ENCODE results near the gene SEMA6A. TPM values are rescaled to one million over a fixed set of nuclear protein-coding genes. Genes with fewer than 3 reads are reported as not detected.

Gene SEMA6A
- total and polyA plus RNA-seq, 9 of the 15 experiments (the other 6 are each of a cell fraction or from before 2014, with no cell fraction given), result 0.04 to 0.42 (median 0.18) TPM; not detected in 5

DNA sequence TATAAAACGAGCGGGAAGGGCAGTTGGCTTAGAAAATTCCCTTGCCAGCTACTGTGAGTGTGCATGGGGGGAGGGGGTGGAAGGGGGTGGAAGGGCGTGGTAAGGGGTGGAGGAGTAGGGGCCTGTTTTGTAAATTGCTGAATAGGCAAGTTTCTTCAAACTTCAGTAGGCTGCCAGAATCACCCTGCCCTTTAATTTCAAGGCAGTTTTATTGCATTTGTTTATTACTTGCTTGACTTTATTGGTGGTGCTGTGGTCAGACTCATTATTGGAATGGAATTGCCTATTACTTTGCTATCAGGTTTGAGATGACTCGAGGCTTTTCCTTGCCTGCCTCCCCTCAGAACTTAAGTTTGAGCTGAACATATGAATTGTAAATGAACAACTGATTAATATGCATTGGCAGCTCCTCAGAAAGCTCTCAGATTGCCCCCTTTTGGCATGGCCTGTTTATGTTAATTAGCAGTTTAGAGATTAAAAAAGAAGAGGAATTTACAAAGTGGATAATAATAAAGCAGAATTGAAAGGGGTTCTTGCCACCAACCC lies 76.0 kb downstream of the SEMA6A start (continued):
- peak; percentile 78 for TF ChIP-seq ZNF316 (IDR thresholded peaks at IDR 0.05)
- TF ChIP-seq, protein P1, sequence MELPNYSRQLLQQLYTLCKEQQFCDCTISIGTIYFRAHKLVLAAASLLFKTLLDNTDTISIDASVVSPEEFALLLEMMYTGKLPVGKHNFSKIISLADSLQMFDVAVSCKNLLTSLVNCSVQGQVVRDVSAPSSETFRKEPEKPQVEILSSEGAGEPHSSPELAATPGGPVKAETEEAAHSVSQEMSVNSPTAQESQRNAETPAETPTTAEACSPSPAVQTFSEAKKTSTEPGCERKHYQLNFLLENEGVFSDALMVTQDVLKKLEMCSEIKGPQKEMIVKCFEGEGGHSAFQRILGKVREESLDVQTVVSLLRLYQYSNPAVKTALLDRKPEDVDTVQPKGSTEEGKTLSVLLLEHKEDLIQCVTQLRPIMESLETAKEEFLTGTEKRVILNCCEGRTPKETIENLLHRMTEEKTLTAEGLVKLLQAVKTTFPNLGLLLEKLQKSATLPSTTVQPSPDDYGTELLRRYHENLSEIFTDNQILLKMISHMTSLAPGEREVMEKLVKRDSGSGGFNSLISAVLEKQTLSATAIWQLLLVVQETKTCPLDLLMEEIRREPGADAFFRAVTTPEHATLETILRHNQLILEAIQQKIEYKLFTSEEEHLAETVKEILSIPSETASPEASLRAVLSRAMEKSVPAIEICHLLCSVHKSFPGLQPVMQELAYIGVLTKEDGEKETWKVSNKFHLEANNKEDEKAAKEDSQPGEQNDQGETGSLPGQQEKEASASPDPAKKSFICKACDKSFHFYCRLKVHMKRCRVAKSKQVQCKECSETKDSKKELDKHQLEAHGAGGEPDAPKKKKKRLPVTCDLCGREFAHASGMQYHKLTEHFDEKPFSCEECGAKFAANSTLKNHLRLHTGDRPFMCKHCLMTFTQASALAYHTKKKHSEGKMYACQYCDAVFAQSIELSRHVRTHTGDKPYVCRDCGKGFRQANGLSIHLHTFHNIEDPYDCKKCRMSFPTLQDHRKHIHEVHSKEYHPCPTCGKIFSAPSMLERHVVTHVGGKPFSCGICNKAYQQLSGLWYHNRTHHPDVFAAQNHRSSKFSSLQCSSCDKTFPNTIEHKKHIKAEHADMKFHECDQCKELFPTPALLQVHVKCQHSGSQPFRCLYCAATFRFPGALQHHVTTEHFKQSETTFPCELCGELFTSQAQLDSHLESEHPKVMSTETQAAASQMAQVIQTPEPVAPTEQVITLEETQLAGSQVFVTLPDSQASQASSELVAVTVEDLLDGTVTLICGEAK (IDR thresholded peaks at IDR 0.05), result no peak
- TF ChIP-seq, protein P1 (CRISPR knock-in tag; IDR thresholded peaks at IDR 0.05), result no peak
- TF ChIP-seq MAFG (tag; conservative IDR thresholded peaks at IDR 0.05), result peak; percentile 59

All from K562 (cell line).